Kidney (tissue), 14 donors: Measurements from ENCODE around the gene CR2. TPM values are rescaled to one million over a fixed set of nuclear protein-coding genes. Genes with fewer than 3 reads are reported as not detected.

Experiments
- DNase-seq, 5 donors: peaks; one replicate each; pipeline ENCODE4 v3.0.0-alpha.2; 2013 to 2020
- FAIRE-seq: peaks from 2 replicates; lab custom pipeline; 2012; peaks lifted over from hg19 to GRCh38; lab: Jason Lieb, UNC
- H3K27ac ChIP-seq, 2 donors: one replicate each; pipeline ENCODE4 v1.7.0; 2013; ENCODE audit warnings: low read depth in 2 of 2, low read length in 2 of 2, inconsistent platforms in 1 of 2
- H3K27me3 ChIP-seq: one replicate; pipeline ENCODE4 v1.7.1; 2013; ENCODE audit warnings: low read length, inconsistent platforms; ENCODE audit not compliant: control insufficient read depth, insufficient read depth
- H3K36me3 ChIP-seq, 3 donors: one replicate each; pipeline versions ENCODE4 v1.7.0 to v1.7.1; 2013; ENCODE audit warnings: low read length in 3 of 3, control low read depth in 1 of 3, inconsistent platforms in 1 of 3; ENCODE audit not compliant: insufficient read depth in 3 of 3, control insufficient read depth in 2 of 3
- H3K4me1 ChIP-seq, 3 donors: one replicate each; pipeline versions ENCODE4 v1.7.0 to v1.7.1; 2013; ENCODE audit warnings: low read length in 3 of 3, inconsistent platforms in 1 of 3, low read depth in 1 of 3; ENCODE audit not compliant: control insufficient read depth in 2 of 3, insufficient read depth in 2 of 3
- H3K4me3 ChIP-seq, 3 donors: one replicate each; pipeline versions ENCODE4 v1.7.0 to v1.8.1; 2013; ENCODE audit warnings: low read length in 3 of 3, control low read depth in 1 of 3, inconsistent platforms in 1 of 3
- H3K9ac ChIP-seq, 3 donors: one replicate each; pipeline versions ENCODE4 v1.7.0 to v1.7.1; 2013; ENCODE audit warnings: low read length in 3 of 3, control low read depth in 1 of 3, inconsistent platforms in 1 of 3
- H3K9me3 ChIP-seq, 3 donors: one replicate each; pipeline versions ENCODE4 v1.7.0 to v1.7.1; 2013; ENCODE audit warnings: low read length in 3 of 3, control low read depth in 1 of 3, inconsistent platforms in 1 of 3; ENCODE audit not compliant: control insufficient read depth in 2 of 3, insufficient read depth in 1 of 3
- CTCF ChIP-seq: IDR thresholded peaks from 3 replicates; pipeline ENCODE4 v1.5.1; 2012; ENCODE audit warnings: mild to moderate bottlenecking, moderate library complexity, borderline replicate concordance; ENCODE audit not compliant: insufficient read depth; ENCODE audit errors: extremely low read depth
- intact Hi-C: fragments of 100-400 bp; cut with DNase I; formaldehyde crosslinking; loops from one replicate; pipeline ENCODE4 v1.11.1; 2022
- polyA plus RNA-seq: library from polyadenylated mRNA; stranded (reverse); fragments of 350-450 nt; fragmentation: Illumina TruSeq; extraction: RNeasy Lipid Tissue Mini Kit (QIAGEN cat#74804); gene quantifications from one replicate; pipeline ENCODE4 v1.2.3, GENCODE V29; 2014; ENCODE audit warnings: low read depth, low replicate concordance; ENCODE audit not compliant: insufficient read depth
- total RNA-seq: library from RNA; stranded (reverse); fragmentation: NEBNext Ultra II Directional; extraction: Animal tissue kit (Norgen Biotek cat#: 25700); gene quantifications from one replicate; pipeline ENCODE4 v1.2.1, GENCODE V29; 2021
- donor health status: control.
- donor health status: control.
- donor health status: control.
- donor health status: control.
- donor health status: control.
- donor health status: DM: yes; HTN: yes; CAD: no.
- donor health status: Normal renal cell carcinoma (clear cell type).

Gene CR2
- total and polyA plus RNA-seq, 2 donors from 2014 or later: 0.28 to 0.98 TPM

GRCh38 chr1:207474210-207474609, 20.1 kb downstream of the CR2 start:
- H3K27me3 ChIP-seq: no peaks in the 10 kb centered on the region
- intact Hi-C loops: no loop called here
- no peak for TF ChIP-seq CTCF
- no peaks in the 10 kb centered on the region for H3K36me3 ChIP-seq
- DNase-seq (no peak), FAIRE-seq (no peak)
- no peak overlapping the region for H3K4me3 ChIP-seq
- H3K4me1 ChIP-seq: no peaks in the 10 kb centered on the region
- H3K9ac ChIP-seq: no peak overlapping the region
- no peak overlapping the region for H3K27ac ChIP-seq
- no peaks in the 10 kb centered on the region for H3K9me3 ChIP-seq

DNA sequence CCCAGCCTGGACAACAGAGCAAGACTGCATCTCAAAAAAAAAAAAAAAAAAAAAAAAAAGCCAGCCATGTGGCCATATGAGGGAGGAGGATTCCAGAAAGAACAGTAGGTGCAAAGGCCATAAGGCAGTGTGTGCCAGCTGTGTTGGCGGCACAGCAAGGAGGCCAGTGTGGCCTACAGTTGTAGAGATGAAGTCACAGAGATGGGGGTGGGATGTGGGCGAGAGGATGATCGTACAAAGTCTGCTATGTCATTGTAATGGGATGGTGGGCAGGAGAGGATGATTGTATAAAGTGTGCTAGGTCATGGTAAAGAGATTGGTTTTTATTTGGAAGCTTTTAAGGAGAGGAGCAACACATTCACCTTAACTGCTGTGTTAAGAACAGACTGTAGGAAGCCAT, 32.1 kb downstream of the CR2 start:
- FAIRE-seq: no peak
- intact Hi-C loops: no loop called here

DNA sequence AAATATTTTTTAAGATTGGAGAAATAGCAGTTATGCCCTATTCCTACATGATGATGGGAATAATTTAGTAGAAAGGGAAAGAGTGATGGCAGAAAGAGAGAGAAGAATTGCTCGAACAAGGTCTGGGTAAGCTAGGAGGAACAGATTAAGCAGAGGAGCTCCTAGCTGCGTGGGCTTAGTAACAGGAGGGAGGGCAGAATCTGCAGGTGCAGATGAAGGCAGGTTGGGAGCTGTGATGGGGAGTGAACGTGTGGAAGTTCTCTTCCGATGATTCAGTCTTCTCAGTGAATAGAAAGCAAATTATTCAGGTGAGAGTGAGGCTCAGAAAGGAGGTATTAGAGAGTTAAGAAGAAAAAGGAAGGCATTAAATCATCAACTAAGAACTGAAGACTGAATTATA, 33.5 kb downstream of the CR2 start:
- intact Hi-C loops: no loop called here
- FAIRE-seq: no peak
- H3K36me3 ChIP-seq: no peaks in the 10 kb centered on the region
- H3K27ac ChIP-seq: no peak overlapping the region
- no peak overlapping the region for H3K9ac ChIP-seq
- no peak overlapping the region for H3K4me3 ChIP-seq
- no peak for TF ChIP-seq CTCF
- H3K4me1 ChIP-seq: no peaks in the 10 kb centered on the region
- no peak for DNase-seq
- H3K9me3 ChIP-seq: no peaks in the 10 kb centered on the region
- H3K27me3 ChIP-seq: no peaks in the 10 kb centered on the region

More for the DNA sequence above, 32.1 kb downstream of the CR2 start:
- no peak for TF ChIP-seq CTCF
- Histone ChIP-seq H3K27me3 (no peaks in the 10 kb centered on the region), H3K27ac (no peak overlapping the region), H3K9ac (no peak overlapping the region), H3K9me3 (no peaks in the 10 kb centered on the region), H3K4me3 (no peak overlapping the region), H3K4me1 (no peaks in the 10 kb centered on the region), H3K36me3 (no peaks in the 10 kb centered on the region)
- DNase-seq: no peak

DNA sequence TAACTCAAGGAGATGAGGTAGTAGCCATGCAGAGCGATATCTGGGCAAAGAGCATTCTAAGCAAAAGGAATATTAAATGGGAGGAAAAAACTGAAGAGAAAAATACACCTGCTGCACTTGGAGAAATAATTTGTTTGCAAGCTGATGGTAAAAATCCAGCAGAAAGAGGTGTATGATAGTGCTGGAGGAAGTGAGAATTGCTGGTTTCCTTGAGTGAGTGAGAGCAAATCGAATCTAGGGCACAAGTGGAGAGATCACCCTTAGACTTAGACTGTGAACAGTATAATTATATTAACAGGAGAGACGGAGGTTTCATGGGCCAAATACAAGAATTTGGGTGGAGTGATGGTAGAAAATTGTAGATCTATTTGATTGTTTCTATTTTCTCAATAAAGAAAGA, 39.1 kb downstream of the CR2 start:
- Histone ChIP-seq H3K9ac (no peak overlapping the region), H3K27me3 (peaks cover 17% of the 10 kb centered on the region), H3K27ac (no peak overlapping the region), H3K4me1 (peaks cover 2 to 4% (median 2%) of the 10 kb centered on the region in 3 donors), H3K36me3 (no peaks in the 10 kb centered on the region), H3K9me3 (no peaks in the 10 kb centered on the region), H3K4me3 (no peak overlapping the region)
- FAIRE-seq (no peak), DNase-seq (no peak)
- no peak for TF ChIP-seq CTCF
- intact Hi-C loops: no loop called here
